ENCODE measurements around the gene SLC4A7.

Gene SLC4A7

DNA sequence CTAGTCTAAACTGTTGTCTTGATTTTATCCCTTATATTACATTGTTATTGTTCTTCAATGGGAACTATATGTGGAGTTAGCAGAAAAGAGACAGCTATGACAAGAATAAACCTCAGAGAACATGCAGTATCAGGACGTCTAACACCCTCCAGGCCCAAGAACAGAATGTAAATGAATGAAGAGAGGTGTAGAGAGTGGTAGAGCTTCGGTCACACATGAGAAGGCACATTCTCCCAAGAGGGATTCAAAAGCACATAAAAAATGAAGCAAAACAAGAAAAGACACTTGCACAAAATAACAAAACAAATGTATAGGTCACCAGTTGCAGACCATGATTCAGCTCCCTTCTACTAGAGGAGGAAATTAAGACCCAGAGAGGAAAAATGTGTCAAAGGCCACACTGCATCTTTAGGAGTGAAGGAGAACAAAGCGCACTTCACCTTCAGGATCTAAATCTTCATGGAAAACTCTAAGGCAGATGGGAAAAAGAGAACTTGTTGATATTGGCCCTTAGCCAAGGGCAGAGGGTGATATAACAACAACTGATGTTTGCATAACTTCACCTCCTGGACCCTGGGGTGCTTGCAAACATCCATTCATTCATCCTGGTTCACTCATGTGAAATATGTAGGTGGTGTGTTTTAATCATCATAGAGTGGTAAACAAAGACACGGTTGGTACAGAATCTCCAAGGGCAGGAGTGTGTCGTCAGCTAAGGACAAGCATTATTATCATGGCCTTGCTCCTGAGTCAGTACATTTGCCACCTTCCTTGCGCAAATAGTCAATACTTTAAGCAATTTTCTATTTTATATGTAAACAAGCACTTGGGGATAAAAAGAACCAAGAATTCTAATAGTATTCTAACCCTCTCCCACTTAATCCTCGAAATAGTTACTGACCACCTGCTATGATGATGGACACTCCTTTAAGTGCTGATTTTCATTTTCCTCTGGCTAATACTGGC lies 123.8 kb downstream of the SLC4A7 start (continued):
- TF ChIP-seq, protein P1, sequence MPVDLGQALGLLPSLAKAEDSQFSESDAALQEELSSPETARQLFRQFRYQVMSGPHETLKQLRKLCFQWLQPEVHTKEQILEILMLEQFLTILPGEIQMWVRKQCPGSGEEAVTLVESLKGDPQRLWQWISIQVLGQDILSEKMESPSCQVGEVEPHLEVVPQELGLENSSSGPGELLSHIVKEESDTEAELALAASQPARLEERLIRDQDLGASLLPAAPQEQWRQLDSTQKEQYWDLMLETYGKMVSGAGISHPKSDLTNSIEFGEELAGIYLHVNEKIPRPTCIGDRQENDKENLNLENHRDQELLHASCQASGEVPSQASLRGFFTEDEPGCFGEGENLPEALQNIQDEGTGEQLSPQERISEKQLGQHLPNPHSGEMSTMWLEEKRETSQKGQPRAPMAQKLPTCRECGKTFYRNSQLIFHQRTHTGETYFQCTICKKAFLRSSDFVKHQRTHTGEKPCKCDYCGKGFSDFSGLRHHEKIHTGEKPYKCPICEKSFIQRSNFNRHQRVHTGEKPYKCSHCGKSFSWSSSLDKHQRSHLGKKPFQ (tag by site-specific recombination; IDR thresholded peaks at IDR 0.05), result no peak
- TF ChIP-seq, protein P2, sequence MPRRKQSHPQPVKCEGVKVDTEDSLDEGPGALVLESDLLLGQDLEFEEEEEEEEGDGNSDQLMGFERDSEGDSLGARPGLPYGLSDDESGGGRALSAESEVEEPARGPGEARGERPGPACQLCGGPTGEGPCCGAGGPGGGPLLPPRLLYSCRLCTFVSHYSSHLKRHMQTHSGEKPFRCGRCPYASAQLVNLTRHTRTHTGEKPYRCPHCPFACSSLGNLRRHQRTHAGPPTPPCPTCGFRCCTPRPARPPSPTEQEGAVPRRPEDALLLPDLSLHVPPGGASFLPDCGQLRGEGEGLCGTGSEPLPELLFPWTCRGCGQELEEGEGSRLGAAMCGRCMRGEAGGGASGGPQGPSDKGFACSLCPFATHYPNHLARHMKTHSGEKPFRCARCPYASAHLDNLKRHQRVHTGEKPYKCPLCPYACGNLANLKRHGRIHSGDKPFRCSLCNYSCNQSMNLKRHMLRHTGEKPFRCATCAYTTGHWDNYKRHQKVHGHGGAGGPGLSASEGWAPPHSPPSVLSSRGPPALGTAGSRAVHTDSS (tag by site-specific recombination; IDR thresholded peaks at IDR 0.05), result no peak
- 0 out of 2 replicates have a peak, but pooled peaks have one; percentile 32 for TF ChIP-seq ZNF366 (tag by site-specific recombination; conservative IDR thresholded peaks at IDR 0.05)
- TF ChIP-seq GLIS2 (tag by site-specific recombination; IDR thresholded peaks at IDR 0.05), result no peak
- TF ChIP-seq ZFHX2 (tag by site-specific recombination; conservative IDR thresholded peaks at IDR 0.05), result peak; percentile 64
- TF ChIP-seq, protein P3, sequence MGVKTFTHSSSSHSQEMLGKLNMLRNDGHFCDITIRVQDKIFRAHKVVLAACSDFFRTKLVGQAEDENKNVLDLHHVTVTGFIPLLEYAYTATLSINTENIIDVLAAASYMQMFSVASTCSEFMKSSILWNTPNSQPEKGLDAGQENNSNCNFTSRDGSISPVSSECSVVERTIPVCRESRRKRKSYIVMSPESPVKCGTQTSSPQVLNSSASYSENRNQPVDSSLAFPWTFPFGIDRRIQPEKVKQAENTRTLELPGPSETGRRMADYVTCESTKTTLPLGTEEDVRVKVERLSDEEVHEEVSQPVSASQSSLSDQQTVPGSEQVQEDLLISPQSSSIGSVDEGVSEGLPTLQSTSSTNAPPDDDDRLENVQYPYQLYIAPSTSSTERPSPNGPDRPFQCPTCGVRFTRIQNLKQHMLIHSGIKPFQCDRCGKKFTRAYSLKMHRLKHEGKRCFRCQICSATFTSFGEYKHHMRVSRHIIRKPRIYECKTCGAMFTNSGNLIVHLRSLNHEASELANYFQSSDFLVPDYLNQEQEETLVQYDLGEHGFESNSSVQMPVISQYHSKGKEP (tag by site-specific recombination; IDR thresholded peaks at IDR 0.05), result peak; percentile 56; the same call in 1 of the 2 replicates
- TF ChIP-seq, protein P4, sequence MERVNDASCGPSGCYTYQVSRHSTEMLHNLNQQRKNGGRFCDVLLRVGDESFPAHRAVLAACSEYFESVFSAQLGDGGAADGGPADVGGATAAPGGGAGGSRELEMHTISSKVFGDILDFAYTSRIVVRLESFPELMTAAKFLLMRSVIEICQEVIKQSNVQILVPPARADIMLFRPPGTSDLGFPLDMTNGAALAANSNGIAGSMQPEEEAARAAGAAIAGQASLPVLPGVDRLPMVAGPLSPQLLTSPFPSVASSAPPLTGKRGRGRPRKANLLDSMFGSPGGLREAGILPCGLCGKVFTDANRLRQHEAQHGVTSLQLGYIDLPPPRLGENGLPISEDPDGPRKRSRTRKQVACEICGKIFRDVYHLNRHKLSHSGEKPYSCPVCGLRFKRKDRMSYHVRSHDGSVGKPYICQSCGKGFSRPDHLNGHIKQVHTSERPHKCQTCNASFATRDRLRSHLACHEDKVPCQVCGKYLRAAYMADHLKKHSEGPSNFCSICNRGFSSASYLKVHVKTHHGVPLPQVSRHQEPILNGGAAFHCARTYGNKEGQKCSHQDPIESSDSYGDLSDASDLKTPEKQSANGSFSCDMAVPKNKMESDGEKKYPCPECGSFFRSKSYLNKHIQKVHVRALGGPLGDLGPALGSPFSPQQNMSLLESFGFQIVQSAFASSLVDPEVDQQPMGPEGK (tag by site-specific recombination; IDR thresholded peaks at IDR 0.05), result 0 out of 2 replicates have a peak, but pooled peaks have one; percentile 21
- TF ChIP-seq EGR2 (tag by site-specific recombination; IDR thresholded peaks at IDR 0.05; ENCODE audit: low read depth), result peak; percentile 37; the same call in 1 of the 2 replicates
- TF ChIP-seq KLF1 (tag by site-specific recombination; IDR thresholded peaks at IDR 0.05), result no peak
- TF ChIP-seq SALL2 (tag by site-specific recombination; IDR thresholded peaks at IDR 0.05; ENCODE audit: borderline replicate concordance), result no peak
- no peak for TF ChIP-seq KLF16 (tag by site-specific recombination; IDR thresholded peaks at IDR 0.05)
- TF ChIP-seq ZNF175 (tag by site-specific recombination; IDR thresholded peaks at IDR 0.05), result no peak
- peak; percentile 57 for TF ChIP-seq ZIC2 (tag by site-specific recombination; IDR thresholded peaks at IDR 0.05)

DNA sequence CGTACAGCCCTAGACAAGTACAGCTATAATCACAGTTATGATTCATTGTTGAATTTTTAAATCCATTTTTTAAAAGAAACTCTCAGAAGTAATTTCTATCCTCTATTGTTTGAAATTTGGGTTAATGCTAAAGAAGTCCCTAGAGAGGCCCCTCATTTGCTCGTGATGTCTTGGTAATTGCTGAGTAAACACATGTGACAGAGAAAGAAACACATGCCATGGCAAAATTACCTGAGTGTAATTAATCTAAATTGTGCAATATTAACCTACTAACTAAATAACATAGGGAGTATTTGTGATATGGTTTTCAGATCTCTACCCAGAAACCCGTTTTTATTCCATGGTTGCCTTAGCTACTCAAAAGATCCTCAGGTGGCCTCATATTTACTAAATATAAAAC lies 125.8 kb downstream of the SLC4A7 start:
- H3K4me1 ChIP-seq (ENCODE audit: control insufficient read depth, insufficient read depth, low read length), result peaks cover 4% of the 10 kb centered on the region
- no peaks in the 10 kb centered on the region for H3K9me3 ChIP-seq (ENCODE audit: control insufficient read depth, insufficient read depth, low read depth, low read length)
- POLR2A ChIA-PET, result no interaction called here
- H3K4me3 ChIP-seq (ENCODE audit: low read depth, low read length), result no peak overlapping the region
- CTCF ChIA-PET, result interaction anchor here (0.6 to 1.3 kb wide), 10 partner anchors 9 to 323 kb away, joined by 3 to 7 read pairs (median 4); no protein-coding TSS in a partner anchor
- no peaks in the 10 kb centered on the region for H3K36me3 ChIP-seq (ENCODE audit: control insufficient read depth in 2 of 2, insufficient read depth in 1 of 2, low read length in 2 of 2)
- no peak for TF ChIP-seq ZNF354C (tag by site-specific recombination; IDR thresholded peaks at IDR 0.05; ENCODE audit: borderline replicate concordance, low read depth)
- no peak for TF ChIP-seq EGR2 (tag by site-specific recombination; IDR thresholded peaks at IDR 0.05; ENCODE audit: low read depth)
- TF ChIP-seq, protein P5, sequence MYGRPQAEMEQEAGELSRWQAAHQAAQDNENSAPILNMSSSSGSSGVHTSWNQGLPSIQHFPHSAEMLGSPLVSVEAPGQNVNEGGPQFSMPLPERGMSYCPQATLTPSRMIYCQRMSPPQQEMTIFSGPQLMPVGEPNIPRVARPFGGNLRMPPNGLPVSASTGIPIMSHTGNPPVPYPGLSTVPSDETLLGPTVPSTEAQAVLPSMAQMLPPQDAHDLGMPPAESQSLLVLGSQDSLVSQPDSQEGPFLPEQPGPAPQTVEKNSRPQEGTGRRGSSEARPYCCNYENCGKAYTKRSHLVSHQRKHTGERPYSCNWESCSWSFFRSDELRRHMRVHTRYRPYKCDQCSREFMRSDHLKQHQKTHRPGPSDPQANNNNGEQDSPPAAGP (tag by site-specific recombination; IDR thresholded peaks at IDR 0.05), result no peak
- TF ChIP-seq, protein P6, sequence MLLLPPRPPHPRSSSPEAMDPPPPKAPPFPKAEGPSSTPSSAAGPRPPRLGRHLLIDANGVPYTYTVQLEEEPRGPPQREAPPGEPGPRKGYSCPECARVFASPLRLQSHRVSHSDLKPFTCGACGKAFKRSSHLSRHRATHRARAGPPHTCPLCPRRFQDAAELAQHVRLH (tag by site-specific recombination; IDR thresholded peaks at IDR 0.05), result no peak
- TF ChIP-seq ZNF791 (tag by site-specific recombination; IDR thresholded peaks at IDR 0.05), result no peak
- TF ChIP-seq BCL11B (tag by site-specific recombination; IDR thresholded peaks at IDR 0.05; ENCODE audit: low read depth), result no peak
- no peak for TF ChIP-seq ZNF707 (tag by site-specific recombination; IDR thresholded peaks at IDR 0.05)
- no peak for TF ChIP-seq ZSCAN23 (tag by site-specific recombination; IDR thresholded peaks at IDR 0.05)
- TF ChIP-seq, protein P3 (tag by site-specific recombination; IDR thresholded peaks at IDR 0.05), result no peak
- H3K27ac ChIP-seq (ENCODE audit: extremely low read depth, low read depth, low read length), result no peak overlapping the region
